Measurements from ENCODE around the gene CCPG1. TPM values are rescaled to one million over a fixed set of nuclear protein-coding genes. Genes with fewer than 3 reads are reported as not detected.

Gene CCPG1
- total RNA-seq, 1 experiment from 2014 or later = 17.1 TPM

DNA sequence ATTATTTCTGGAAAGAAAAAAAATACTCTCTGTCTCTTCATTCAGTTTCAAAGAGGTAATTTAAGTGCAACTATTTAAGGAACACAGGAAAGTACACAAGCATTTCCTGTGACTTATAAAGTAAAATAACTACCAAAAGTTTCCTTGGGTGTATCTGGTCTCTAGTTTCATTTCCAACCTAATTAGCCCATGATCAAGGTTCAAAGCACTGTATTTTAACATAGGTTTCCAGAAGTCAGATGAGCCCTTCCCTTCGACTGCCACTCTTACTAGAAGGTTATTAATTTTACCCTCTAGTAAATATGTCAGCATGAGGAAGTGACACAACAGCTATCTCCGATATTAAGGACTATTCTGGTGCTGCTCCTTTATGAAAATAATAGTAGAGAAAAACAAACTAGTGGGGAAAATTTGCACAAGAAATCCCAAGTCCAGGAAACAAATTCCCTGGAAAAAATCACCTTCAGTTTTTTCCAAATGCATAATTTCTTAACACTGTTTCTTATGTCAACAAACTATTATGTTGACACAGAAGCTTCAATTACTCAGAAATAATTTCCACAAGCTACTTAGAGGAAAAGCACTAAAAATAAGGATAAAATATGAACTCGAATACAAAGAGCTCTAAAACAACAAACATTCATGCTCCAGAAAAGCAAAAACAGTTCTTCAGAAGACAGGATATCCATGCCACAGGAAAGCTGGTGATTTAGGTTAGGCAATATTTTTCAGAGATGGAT lies 35.3 kb downstream of the CCPG1 start (continued):
- TF ChIP-seq ZBTB21 (CRISPR knock-in tag; IDR thresholded peaks at IDR 0.05; ENCODE audit: borderline replicate concordance) (no peak), GRHL2 (CRISPR knock-in tag; IDR thresholded peaks at IDR 0.05; ENCODE audit: insufficient replicate concordance, severe bottlenecking) (no peak), EMX1 (CRISPR knock-in tag; IDR thresholded peaks at IDR 0.05) (no peak)
- TF ChIP-seq, protein P1, sequence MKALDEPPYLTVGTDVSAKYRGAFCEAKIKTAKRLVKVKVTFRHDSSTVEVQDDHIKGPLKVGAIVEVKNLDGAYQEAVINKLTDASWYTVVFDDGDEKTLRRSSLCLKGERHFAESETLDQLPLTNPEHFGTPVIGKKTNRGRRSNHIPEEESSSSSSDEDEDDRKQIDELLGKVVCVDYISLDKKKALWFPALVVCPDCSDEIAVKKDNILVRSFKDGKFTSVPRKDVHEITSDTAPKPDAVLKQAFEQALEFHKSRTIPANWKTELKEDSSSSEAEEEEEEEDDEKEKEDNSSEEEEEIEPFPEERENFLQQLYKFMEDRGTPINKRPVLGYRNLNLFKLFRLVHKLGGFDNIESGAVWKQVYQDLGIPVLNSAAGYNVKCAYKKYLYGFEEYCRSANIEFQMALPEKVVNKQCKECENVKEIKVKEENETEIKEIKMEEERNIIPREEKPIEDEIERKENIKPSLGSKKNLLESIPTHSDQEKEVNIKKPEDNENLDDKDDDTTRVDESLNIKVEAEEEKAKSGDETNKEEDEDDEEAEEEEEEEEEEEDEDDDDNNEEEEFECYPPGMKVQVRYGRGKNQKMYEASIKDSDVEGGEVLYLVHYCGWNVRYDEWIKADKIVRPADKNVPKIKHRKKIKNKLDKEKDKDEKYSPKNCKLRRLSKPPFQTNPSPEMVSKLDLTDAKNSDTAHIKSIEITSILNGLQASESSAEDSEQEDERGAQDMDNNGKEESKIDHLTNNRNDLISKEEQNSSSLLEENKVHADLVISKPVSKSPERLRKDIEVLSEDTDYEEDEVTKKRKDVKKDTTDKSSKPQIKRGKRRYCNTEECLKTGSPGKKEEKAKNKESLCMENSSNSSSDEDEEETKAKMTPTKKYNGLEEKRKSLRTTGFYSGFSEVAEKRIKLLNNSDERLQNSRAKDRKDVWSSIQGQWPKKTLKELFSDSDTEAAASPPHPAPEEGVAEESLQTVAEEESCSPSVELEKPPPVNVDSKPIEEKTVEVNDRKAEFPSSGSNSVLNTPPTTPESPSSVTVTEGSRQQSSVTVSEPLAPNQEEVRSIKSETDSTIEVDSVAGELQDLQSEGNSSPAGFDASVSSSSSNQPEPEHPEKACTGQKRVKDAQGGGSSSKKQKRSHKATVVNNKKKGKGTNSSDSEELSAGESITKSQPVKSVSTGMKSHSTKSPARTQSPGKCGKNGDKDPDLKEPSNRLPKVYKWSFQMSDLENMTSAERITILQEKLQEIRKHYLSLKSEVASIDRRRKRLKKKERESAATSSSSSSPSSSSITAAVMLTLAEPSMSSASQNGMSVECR (CRISPR knock-in tag; IDR thresholded peaks at IDR 0.05; ENCODE audit: borderline replicate concordance) = no peak
- TF ChIP-seq, protein P2, sequence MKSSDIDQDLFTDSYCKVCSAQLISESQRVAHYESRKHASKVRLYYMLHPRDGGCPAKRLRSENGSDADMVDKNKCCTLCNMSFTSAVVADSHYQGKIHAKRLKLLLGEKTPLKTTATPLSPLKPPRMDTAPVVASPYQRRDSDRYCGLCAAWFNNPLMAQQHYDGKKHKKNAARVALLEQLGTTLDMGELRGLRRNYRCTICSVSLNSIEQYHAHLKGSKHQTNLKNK (CRISPR knock-in tag; IDR thresholded peaks at IDR 0.05) = no peak
- TF ChIP-seq, protein P3, sequence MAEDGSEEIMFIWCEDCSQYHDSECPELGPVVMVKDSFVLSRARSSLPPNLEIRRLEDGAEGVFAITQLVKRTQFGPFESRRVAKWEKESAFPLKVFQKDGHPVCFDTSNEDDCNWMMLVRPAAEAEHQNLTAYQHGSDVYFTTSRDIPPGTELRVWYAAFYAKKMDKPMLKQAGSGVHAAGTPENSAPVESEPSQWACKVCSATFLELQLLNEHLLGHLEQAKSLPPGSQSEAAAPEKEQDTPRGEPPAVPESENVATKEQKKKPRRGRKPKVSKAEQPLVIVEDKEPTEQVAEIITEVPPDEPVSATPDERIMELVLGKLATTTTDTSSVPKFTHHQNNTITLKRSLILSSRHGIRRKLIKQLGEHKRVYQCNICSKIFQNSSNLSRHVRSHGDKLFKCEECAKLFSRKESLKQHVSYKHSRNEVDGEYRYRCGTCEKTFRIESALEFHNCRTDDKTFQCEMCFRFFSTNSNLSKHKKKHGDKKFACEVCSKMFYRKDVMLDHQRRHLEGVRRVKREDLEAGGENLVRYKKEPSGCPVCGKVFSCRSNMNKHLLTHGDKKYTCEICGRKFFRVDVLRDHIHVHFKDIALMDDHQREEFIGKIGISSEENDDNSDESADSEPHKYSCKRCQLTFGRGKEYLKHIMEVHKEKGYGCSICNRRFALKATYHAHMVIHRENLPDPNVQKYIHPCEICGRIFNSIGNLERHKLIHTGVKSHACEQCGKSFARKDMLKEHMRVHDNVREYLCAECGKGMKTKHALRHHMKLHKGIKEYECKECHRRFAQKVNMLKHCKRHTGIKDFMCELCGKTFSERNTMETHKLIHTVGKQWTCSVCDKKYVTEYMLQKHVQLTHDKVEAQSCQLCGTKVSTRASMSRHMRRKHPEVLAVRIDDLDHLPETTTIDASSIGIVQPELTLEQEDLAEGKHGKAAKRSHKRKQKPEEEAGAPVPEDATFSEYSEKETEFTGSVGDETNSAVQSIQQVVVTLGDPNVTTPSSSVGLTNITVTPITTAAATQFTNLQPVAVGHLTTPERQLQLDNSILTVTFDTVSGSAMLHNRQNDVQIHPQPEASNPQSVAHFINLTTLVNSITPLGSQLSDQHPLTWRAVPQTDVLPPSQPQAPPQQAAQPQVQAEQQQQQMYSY (CRISPR knock-in tag; IDR thresholded peaks at IDR 0.05) = no peak
- TF ChIP-seq, protein P4, sequence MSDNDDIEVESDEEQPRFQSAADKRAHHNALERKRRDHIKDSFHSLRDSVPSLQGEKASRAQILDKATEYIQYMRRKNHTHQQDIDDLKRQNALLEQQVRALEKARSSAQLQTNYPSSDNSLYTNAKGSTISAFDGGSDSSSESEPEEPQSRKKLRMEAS (CRISPR knock-in tag; IDR thresholded peaks at IDR 0.05) = no peak
- TF ChIP-seq, protein P5, sequence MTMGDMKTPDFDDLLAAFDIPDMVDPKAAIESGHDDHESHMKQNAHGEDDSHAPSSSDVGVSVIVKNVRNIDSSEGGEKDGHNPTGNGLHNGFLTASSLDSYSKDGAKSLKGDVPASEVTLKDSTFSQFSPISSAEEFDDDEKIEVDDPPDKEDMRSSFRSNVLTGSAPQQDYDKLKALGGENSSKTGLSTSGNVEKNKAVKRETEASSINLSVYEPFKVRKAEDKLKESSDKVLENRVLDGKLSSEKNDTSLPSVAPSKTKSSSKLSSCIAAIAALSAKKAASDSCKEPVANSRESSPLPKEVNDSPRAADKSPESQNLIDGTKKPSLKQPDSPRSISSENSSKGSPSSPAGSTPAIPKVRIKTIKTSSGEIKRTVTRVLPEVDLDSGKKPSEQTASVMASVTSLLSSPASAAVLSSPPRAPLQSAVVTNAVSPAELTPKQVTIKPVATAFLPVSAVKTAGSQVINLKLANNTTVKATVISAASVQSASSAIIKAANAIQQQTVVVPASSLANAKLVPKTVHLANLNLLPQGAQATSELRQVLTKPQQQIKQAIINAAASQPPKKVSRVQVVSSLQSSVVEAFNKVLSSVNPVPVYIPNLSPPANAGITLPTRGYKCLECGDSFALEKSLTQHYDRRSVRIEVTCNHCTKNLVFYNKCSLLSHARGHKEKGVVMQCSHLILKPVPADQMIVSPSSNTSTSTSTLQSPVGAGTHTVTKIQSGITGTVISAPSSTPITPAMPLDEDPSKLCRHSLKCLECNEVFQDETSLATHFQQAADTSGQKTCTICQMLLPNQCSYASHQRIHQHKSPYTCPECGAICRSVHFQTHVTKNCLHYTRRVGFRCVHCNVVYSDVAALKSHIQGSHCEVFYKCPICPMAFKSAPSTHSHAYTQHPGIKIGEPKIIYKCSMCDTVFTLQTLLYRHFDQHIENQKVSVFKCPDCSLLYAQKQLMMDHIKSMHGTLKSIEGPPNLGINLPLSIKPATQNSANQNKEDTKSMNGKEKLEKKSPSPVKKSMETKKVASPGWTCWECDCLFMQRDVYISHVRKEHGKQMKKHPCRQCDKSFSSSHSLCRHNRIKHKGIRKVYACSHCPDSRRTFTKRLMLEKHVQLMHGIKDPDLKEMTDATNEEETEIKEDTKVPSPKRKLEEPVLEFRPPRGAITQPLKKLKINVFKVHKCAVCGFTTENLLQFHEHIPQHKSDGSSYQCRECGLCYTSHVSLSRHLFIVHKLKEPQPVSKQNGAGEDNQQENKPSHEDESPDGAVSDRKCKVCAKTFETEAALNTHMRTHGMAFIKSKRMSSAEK (CRISPR knock-in tag; IDR thresholded peaks at IDR 0.05; ENCODE audit: borderline replicate concordance) = no peak

DNA sequence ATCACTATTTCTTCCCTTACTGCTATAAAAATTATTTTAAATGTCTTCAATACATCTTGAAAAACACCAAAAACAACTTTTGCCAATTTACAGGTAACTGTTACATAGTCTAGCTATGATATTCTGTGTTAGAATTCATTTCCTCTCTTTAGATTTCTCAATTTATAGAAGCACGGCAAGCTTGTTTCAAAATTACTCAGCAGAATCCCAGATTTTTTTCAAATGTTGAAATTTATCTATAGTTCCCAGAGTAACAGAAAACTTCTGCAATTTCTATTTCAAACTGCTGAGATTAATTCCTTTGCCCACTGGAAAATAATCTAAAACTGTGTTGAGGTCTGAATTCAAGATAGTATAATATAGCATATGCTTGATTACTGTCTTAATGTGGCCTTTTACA lies 41.2 kb downstream of the CCPG1 start:
- Mint-ChIP-seq H3K9me3 (no peaks in the 10 kb centered on the region), H3K4me3 (no peak overlapping the region), H3K4me1 (no peaks in the 10 kb centered on the region), H3K27me3 (ENCODE audit: low read depth) (no peaks in the 10 kb centered on the region), H3K36me3 (no peaks in the 10 kb centered on the region), H3K27ac (no peak overlapping the region)
- CTCF ChIA-PET = no interaction called here
- DNase-seq (ENCODE audit: low spot score) (no peak), ATAC-seq (no peak)
- POLR2A ChIA-PET = no interaction called here
- TF ChIP-seq, protein P6, sequence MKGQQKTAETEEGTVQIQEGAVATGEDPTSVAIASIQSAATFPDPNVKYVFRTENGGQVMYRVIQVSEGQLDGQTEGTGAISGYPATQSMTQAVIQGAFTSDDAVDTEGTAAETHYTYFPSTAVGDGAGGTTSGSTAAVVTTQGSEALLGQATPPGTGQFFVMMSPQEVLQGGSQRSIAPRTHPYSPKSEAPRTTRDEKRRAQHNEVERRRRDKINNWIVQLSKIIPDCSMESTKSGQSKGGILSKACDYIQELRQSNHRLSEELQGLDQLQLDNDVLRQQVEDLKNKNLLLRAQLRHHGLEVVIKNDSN (CRISPR knock-in tag; IDR thresholded peaks at IDR 0.05) = no peak
